K562 (cell line): ENCODE measurements around the gene PPARD. TPM values are rescaled to one million over a fixed set of nuclear protein-coding genes. Genes with fewer than 3 reads are reported as not detected.

Source experiments
- ATAC-seq: fragments of 200-7000 bp; cut with Tn5 transposase; 3 replicates; pipeline ENCODE4 v1.9.1; 2020; ENCODE audit warnings: moderate library complexity
- BruUV-seq: library from RNA; stranded (reverse); fragments of 400-500 nt; replicated peaks from 2 replicates; lab custom pipeline; 2021; lab: Mats Ljungman, UMichigan
- CTCF ChIA-PET: fragments of 300-600 bp; formaldehyde crosslinking; extraction: SDS; loops from one replicate; lab custom pipeline; 2021; ENCODE audit warnings: low intra/inter-chr PET ratio; lab: Yijun Ruan, JAX
- POLR2A ChIA-PET: fragments of 300-600, 350-650 bp; sonication (Branson Sonifier 250); formaldehyde crosslinking; extraction: SDS; loops from one replicate; lab custom pipeline; 2021; ENCODE audit warnings: antibody characterized with exemption, inconsistent platforms; lab: Yijun Ruan, JAX
- DNase-seq, 4 experiments: peaks; one replicate each; pipeline versions ENCODE4 v3.0.0 to v3.0.0-alpha.2; 2011 to 2018; ENCODE audit warnings: low spot score in 3 of 4, mixed read lengths in 3 of 4; ENCODE audit errors: extremely low read depth in 1 of 4
- FAIRE-seq: peaks from 2 replicates; lab custom pipeline; 2011; peaks lifted over from hg19 to GRCh38; lab: Jason Lieb, UNC
- H2AFZ ChIP-seq: 2 replicates; pipeline ENCODE4 v1.6.0; 2011; ENCODE audit warnings: low read depth, low read length, control low read depth, inconsistent platforms
- H3K27ac ChIP-seq: fragments of 200-600 bp; 3 replicates; pipeline ENCODE4 v1.8.0; 2011; ENCODE audit warnings: low read depth, mild to moderate bottlenecking, control low read depth, inconsistent platforms, low read length, moderate library complexity, mixed read lengths; ENCODE audit errors: extremely low read depth
- H3K27me3 ChIP-seq, 2 experiments: fragments of 300-600 bp in 1 of 2; 2 replicates in 1 of 2; 3 replicates in 1 of 2; pipeline versions ENCODE4 v1.6.0 to v1.8.0; 2011; ENCODE audit warnings: inconsistent platforms in 2 of 2, low read length in 2 of 2, mild to moderate bottlenecking in 1 of 2, mixed read lengths in 1 of 2, moderate library complexity in 1 of 2; ENCODE audit not compliant: control insufficient read depth in 2 of 2, insufficient read depth in 2 of 2
- H3K36me3 ChIP-seq: fragments of 300-600 bp; 3 replicates; pipeline ENCODE4 v1.8.0; 2011; ENCODE audit warnings: mild to moderate bottlenecking, low read length, inconsistent platforms; ENCODE audit not compliant: control insufficient read depth, insufficient read depth
- H3K4me1 ChIP-seq, 2 experiments: fragments of 200-600 bp in 1 of 2; replicated peaks in 1 of 2; 2 replicates in 1 of 2; 3 replicates in 1 of 2; pipeline versions ENCODE4 v1.5.1 to v1.8.0; 2011; ENCODE audit warnings: inconsistent platforms in 2 of 2, low read length in 2 of 2, mild to moderate bottlenecking in 1 of 2, mixed read lengths in 1 of 2, moderate library complexity in 1 of 2; ENCODE audit not compliant: control insufficient read depth in 2 of 2, insufficient read depth in 2 of 2
- H3K4me2 ChIP-seq: 2 replicates; pipeline ENCODE4 v1.6.1; 2011; ENCODE audit warnings: low read length, control low read depth, inconsistent platforms, mixed read lengths; ENCODE audit not compliant: insufficient read depth
- H3K4me3 ChIP-seq: fragments of 200-600 bp; sonication (generic), shearing (Covaris generic); 2 replicates; pipeline ENCODE4 v1.5.1; 2016; ENCODE audit warnings: control low read depth, inconsistent platforms
- H3K79me2 ChIP-seq: fragments of 200-600 bp; 3 replicates; pipeline ENCODE4 v1.8.0; 2011; ENCODE audit warnings: low read length, inconsistent platforms; ENCODE audit not compliant: control insufficient read depth, insufficient read depth
- H3K9ac ChIP-seq, 2 experiments: 2 replicates each; pipeline versions ENCODE4 v1.6.0 to v1.6.1; 2011; ENCODE audit warnings: low read depth in 2 of 2, low read length in 2 of 2, control low read depth in 1 of 2, inconsistent platforms in 1 of 2, mild to moderate bottlenecking in 1 of 2, mixed read lengths in 1 of 2; ENCODE audit not compliant: insufficient read depth in 1 of 2
- H3K9me1 ChIP-seq: one replicate; pipeline ENCODE4 v1.6.0; 2011; ENCODE audit warnings: inconsistent platforms, mild to moderate bottlenecking, low read length, moderate library complexity; ENCODE audit not compliant: control insufficient read depth, insufficient read depth
- H3K9me3 ChIP-seq: replicated peaks from 2 replicates; pipeline ENCODE4 v1.5.1; 2011; ENCODE audit warnings: low read depth, low read length, inconsistent platforms; ENCODE audit not compliant: control insufficient read depth, insufficient read depth
- H4K20me1 ChIP-seq: replicated peaks from 2 replicates; pipeline ENCODE4 v1.6.1; 2011; ENCODE audit warnings: low read length, inconsistent platforms, mixed read lengths; ENCODE audit not compliant: control insufficient read depth, insufficient read depth
- CEBPG ChIP-seq, 3 experiments: fragments of 200-800 bp in 1 of 3; sonication (Bioruptor generic) in 1 of 3; sonication (generic) in 1 of 3; formaldehyde crosslinking in 1 of 3; IDR thresholded peaks in 2 of 3; conservative IDR thresholded peaks in 1 of 3; 2 replicates each; pipeline versions ENCODE4 v1.6.1 to v1.8.0; 2016 to 2022; ENCODE audit warnings: missing compliant biosample characterization in 2 of 3, missing genetic modification characterization in 2 of 3, mild to moderate bottlenecking in 1 of 3, missing genetic modification reagents in 1 of 3
- CTCF ChIP-seq, 3 experiments: IDR thresholded peaks in 2 of 3; conservative IDR thresholded peaks in 1 of 3; 2 replicates each; pipeline ENCODE4 v1.5.1; 2011 to 2012; ENCODE audit warnings: low read length in 3 of 3, mild to moderate bottlenecking in 3 of 3, control low read depth in 2 of 3, improper control_type of control experiment in 1 of 3, inconsistent platforms in 1 of 3, low read depth in 1 of 3, mixed read lengths in 1 of 3, moderate library complexity in 1 of 3; ENCODE audit not compliant: insufficient read depth in 2 of 3
- HOMEZ ChIP-seq: fragments of 250-450 bp; sonication (Bioruptor Pico); IDR thresholded peaks from 2 replicates; pipeline ENCODE4 v1.4.0; 2020; ENCODE audit warnings: mild to moderate bottlenecking, moderate library complexity
- MAFG ChIP-seq: fragments of 450-650 bp; conservative IDR thresholded peaks from 2 replicates; pipeline ENCODE4 v1.6.1; 2016; ENCODE audit warnings: missing genetic modification characterization, missing compliant biosample characterization
- RAD21 ChIP-seq, 2 experiments: fragments of 250-450 bp in 1 of 2; fragments of 450-650 bp in 1 of 2; sonication (Bioruptor Pico) in 1 of 2; formaldehyde crosslinking in 1 of 2; IDR thresholded peaks in 1 of 2; conservative IDR thresholded peaks in 1 of 2; 2 replicates each; pipeline versions ENCODE4 v1.4.0 to v1.8.0; 2020 to 2022; ENCODE audit warnings: mild to moderate bottlenecking in 2 of 2, moderate library complexity in 1 of 2
- WGBS: fragments of 100-300 bp; shearing (Covaris generic); methylation state at CpG from one replicate; pipeline ENCODE4 v1.1.6; 2016; ENCODE audit warnings: low coverage, mixed read lengths; ENCODE audit not compliant: insufficient coverage; ENCODE audit errors: missing lambda C conversion rate; 5-methylcytosine and 5-hydroxymethylcytosine counted together
- in situ Hi-C: fragments of 300-500 bp; cut with MboI; formaldehyde crosslinking; loops from 4 replicates; pipeline ENCODE4 v1.15.0; 2018; ENCODE audit warnings: inconsistent platforms, mixed read lengths
- intact Hi-C: fragments of 100-400 bp; cut with micrococcal nuclease; formaldehyde crosslinking; loops from 2 replicates; pipeline ENCODE4 v1.14.2; 2022
- polyA plus RNA-seq, 8 experiments: library from polyadenylated mRNA; depleted of rRNA in 4 of 8; stranded (reverse) in 5 of 8; unstranded in 3 of 8; fragments of >200 nt; fragmentation: Nextera tagmentation in 2 of 8; fragmentation: Illumina TruSeq in 1 of 8; extraction: Ambion mirVana in 2 of 8; extraction: Trizol in 1 of 8; gene quantifications; 2 replicates each; pipeline versions ENCODE4 v1.2.1 to v1.2.3, GENCODE V29; 2011 to 2014; ENCODE audit warnings: inconsistent platforms in 1 of 8, missing spikeins in 1 of 8
- total RNA-seq, 7 experiments: library from RNA; depleted of rRNA in 6 of 7; stranded (reverse); fragments of >200 nt in 6 of 7; fragmentation: Illumina TruSeq in 2 of 7; extraction: Trizol in 2 of 7; gene quantifications; 2 replicates each; pipeline versions ENCODE4 v1.2.1 to v1.2.3, GENCODE V29; 2011 to 2021; ENCODE audit warnings: low replicate concordance in 1 of 7

Gene PPARD
- total and polyA plus RNA-seq, 9 of the 15 experiments (the other 6 are each of a cell fraction or from before 2014, with no cell fraction given): 0.14 to 13.2 (median 3.8) TPM

- Histone ChIP-seq H3K79me2 (no peaks in the 10 kb centered on the region), H3K9me1 (no peaks in the 10 kb centered on the region), H3K4me1 (peaks cover 6 to 8% of the 10 kb centered on the region in 2 experiments; a peak in 3 of 5 replicates), H3K27me3 (no peaks in the 10 kb centered on the region), H3K9me3 (no peaks in the 10 kb centered on the region), H3K4me2 (no peak overlapping the region), H3K4me3 (no peak overlapping the region), H3K36me3 (no peaks in the 10 kb centered on the region), H4K20me1 (0 out of 2 replicates have a peak, but pooled peaks cover 4% of the 10 kb centered on the region), H3K27ac (no peak overlapping the region), H3K9ac (0 out of 4 replicates have a peak overlapping the region, but pooled peaks of 1 of the 2 experiments have one; percentile 7), H2AFZ (no peak overlapping the region)
- ChIA-PET POLR2A (interaction anchor here (0.9 to 1.6 kb wide), 5 partner anchors 8 to 43 kb away, joined by 3 to 4 read pairs (median 3); no protein-coding TSS in a partner anchor), CTCF (no interaction called here)
- BruUV-seq: no TSS peak
- 38% methylated on average over 4 of the region's 4 CpGs for WGBS
- TF ChIP-seq MAFG (tag) (no peak), RAD21 (CRISPR knock-in tag; conservative IDR thresholded peaks at IDR 0.05 in 1 of 2, IDR thresholded peaks at IDR 0.05 in 1 of 2) (0 out of 4 replicates have a peak, but pooled peaks of 1 of the 2 experiments have one; percentile 8), CEBPG (CRISPR knock-in tag; IDR thresholded peaks at IDR 0.05) (peak; percentile 51; the same call in 1 of the 2 replicates), CEBPG (tag; conservative IDR thresholded peaks at IDR 0.05 in 1 of 2, IDR thresholded peaks at IDR 0.05 in 1 of 2) (no peak), CTCF (IDR thresholded peaks at IDR 0.05 in 2 of 3, conservative IDR thresholded peaks at IDR 0.05 in 1 of 3; ENCODE audit: insufficient read depth in 2 of 3, low read depth in 1 of 3, low read length in 3 of 3) (peak in 2 of 3 experiments; percentile 16 to 25; a peak in 2 of 6 replicates), HOMEZ (CRISPR knock-in tag) (no peak)
- FAIRE-seq (no peak), ATAC-seq (peak; percentile 83), DNase-seq (no peak)
- in situ Hi-C loops (no loop called here), intact Hi-C loops (no loop called here)
These were observed 44.6 kb downstream of the PPARD start for GRCh38 chr6:35386989-35387388.
